Measurements from ENCODE around the gene SDF4. TPM values are rescaled to one million over a fixed set of nuclear protein-coding genes. Genes with fewer than 3 reads are reported as not detected.
A peak's percentile ranks its signal among the peaks of the same experiment; 100 is the strongest.

The SDF4 gene
- total and polyA plus RNA-seq, 2 of the 13 experiments (the other 11 are each of a cell fraction or from before 2014, with no cell fraction given), result 80.8 to 107 TPM

GRCh38 chr1:1255611-1256010 is 23.8 kb upstream of the SDF4 start:
- H4K20me1 ChIP-seq (ENCODE audit: insufficient read depth, low read length), result no peaks in the 10 kb centered on the region
- POLR2A ChIA-PET, result no interaction called here
- TF ChIP-seq RBFOX2 (IDR thresholded peaks at IDR 0.05; ENCODE audit: low read depth, low read length) (0 out of 2 replicates have a peak, but pooled peaks have one; percentile 36), RBM22 (optimal IDR thresholded peaks at IDR 0.05; ENCODE audit: low read length) (peak; percentile 17), KMT2A (CRISPR knock-in tag; IDR thresholded peaks at IDR 0.05) (no peak)
- DNase-seq (ENCODE audit: low spot score), result no peak
- no peaks in the 10 kb centered on the region for H3K27me3 ChIP-seq (ENCODE audit: control insufficient read depth in 1 of 2, insufficient read depth in 2 of 2, low read length in 2 of 2)
- FAIRE-seq, result no peak
- TSS peak; percentile 52 for BruUV-seq (replicated peaks)
- no peak for ATAC-seq
- H3K36me3 ChIP-seq (replicated peaks in 1 of 2; ENCODE audit: control insufficient read depth in 1 of 2, insufficient read depth in 2 of 2, low read length in 2 of 2), result peaks cover 13 to 31% of the 10 kb centered on the region in 2 experiments; a peak in 4 of 5 replicates
- intact Hi-C loops (cut with micrococcal nuclease; ENCODE audit: unreplicated experiment), result no loop called here
- WGBS (ENCODE audit: low lambda C conversion rate), result 99% methylated on average over 4 of the region's 10 CpGs
- no peak overlapping the region for H3K27ac ChIP-seq (ENCODE audit: extremely low read length, insufficient read depth, low read length)
- H3K79me2 ChIP-seq (ENCODE audit: insufficient read depth, low read length), result no peaks in the 10 kb centered on the region
- no peak overlapping the region for H3K9ac ChIP-seq (ENCODE audit: insufficient read depth, low read depth, low read length)
- H3K9me3 ChIP-seq (ENCODE audit: low read length), result no peaks in the 10 kb centered on the region
- H3K4me1 ChIP-seq (ENCODE audit: insufficient read depth, low read length), result no peaks in the 10 kb centered on the region
- no peak overlapping the region for H2AFZ ChIP-seq (ENCODE audit: low read length)
- CTCF ChIA-PET (ENCODE audit: low intra/inter-chr PET ratio, low total read pairs), result no interaction called here
- H3K4me2 ChIP-seq (ENCODE audit: low read depth, low read length), result no peak overlapping the region
- H3K4me3 ChIP-seq (replicated peaks in 1 of 3; ENCODE audit: insufficient read depth in 1 of 3, low read depth in 2 of 3, low read length in 3 of 3), result no peak overlapping the region
- in situ Hi-C loops (cut with HindIII; ENCODE audit: extremely low pct_ligation_motif_present, low pct_unique_long_range_greater_than_20kb), result no loop called here

- Histone ChIP-seq H3K27me3 (ENCODE audit: control insufficient read depth in 1 of 2, insufficient read depth in 2 of 2, low read length in 2 of 2) (no peaks in the 10 kb centered on the region), H3K36me3 (replicated peaks in 1 of 2; ENCODE audit: control insufficient read depth in 1 of 2, insufficient read depth in 2 of 2, low read length in 2 of 2) (peaks cover 12 to 26% of the 10 kb centered on the region in 2 experiments; a peak in 4 of 5 replicates), H3K4me2 (ENCODE audit: low read depth, low read length) (no peak overlapping the region), H3K9ac (ENCODE audit: insufficient read depth, low read depth, low read length) (no peak overlapping the region), H3K4me1 (ENCODE audit: insufficient read depth, low read length) (no peaks in the 10 kb centered on the region), H3K79me2 (ENCODE audit: insufficient read depth, low read length) (no peaks in the 10 kb centered on the region), H2AFZ (ENCODE audit: low read length) (no peak overlapping the region), H3K27ac (ENCODE audit: extremely low read length, insufficient read depth, low read length) (no peak overlapping the region), H3K9me3 (ENCODE audit: low read length) (no peaks in the 10 kb centered on the region), H3K4me3 (replicated peaks in 1 of 3; ENCODE audit: insufficient read depth in 1 of 3, low read depth in 2 of 3, low read length in 3 of 3) (no peak overlapping the region), H4K20me1 (ENCODE audit: insufficient read depth, low read length) (no peaks in the 10 kb centered on the region)
- CTCF ChIA-PET (ENCODE audit: low intra/inter-chr PET ratio, low total read pairs), result no interaction called here
- WGBS (ENCODE audit: low lambda C conversion rate), result 99% methylated on average over 20 of the region's 26 CpGs
- FAIRE-seq, result no peak
- intact Hi-C loops (cut with micrococcal nuclease; ENCODE audit: unreplicated experiment), result no loop called here
- no peak for TF ChIP-seq SRY (CRISPR knock-in tag; IDR thresholded peaks at IDR 0.05)
- TF ChIP-seq SMYD3 (CRISPR knock-in tag; IDR thresholded peaks at IDR 0.05), result no peak
- TF ChIP-seq ZNF782 (CRISPR knock-in tag; IDR thresholded peaks at IDR 0.05; ENCODE audit: borderline replicate concordance), result no peak
- no peak for TF ChIP-seq FOXK2 (IDR thresholded peaks at IDR 0.05)
- no peak for TF ChIP-seq MBD4 (IDR thresholded peaks at IDR 0.05; ENCODE audit: borderline replicate concordance, low read length)
- TF ChIP-seq SOX6 (IDR thresholded peaks at IDR 0.05), result no peak
- no peak for TF ChIP-seq SOX6 (CRISPR knock-in tag; IDR thresholded peaks at IDR 0.05)
- TF ChIP-seq HMGA1 (CRISPR knock-in tag; conservative IDR thresholded peaks at IDR 0.05), result no peak
- no peak for TF ChIP-seq RBFOX2 (IDR thresholded peaks at IDR 0.05; ENCODE audit: low read depth, low read length)
- TF ChIP-seq CHD2 (IDR thresholded peaks at IDR 0.05; ENCODE audit: low read depth, low read length), result no peak
- TF ChIP-seq ZNF232 (CRISPR knock-in tag; IDR thresholded peaks at IDR 0.05; ENCODE audit: borderline replicate concordance), result no peak
- DNase-seq (ENCODE audit: low spot score), result no peak
- ATAC-seq, result no peak
- no TSS peak for BruUV-seq (replicated peaks)
- POLR2A ChIA-PET, result no interaction called here
- in situ Hi-C loops (cut with HindIII; ENCODE audit: extremely low pct_ligation_motif_present, low pct_unique_long_range_greater_than_20kb), result no loop called here
These were observed 23.3 kb upstream of the SDF4 start for GRCh38 chr1:1255078-1255477.
